RWPE1 (cell line): ENCODE data around the gene ANXA3.

ENCODE experiments used
- CTCF ChIA-PET: fragments of 350-600 bp; sonication (Branson Sonifier 250); formaldehyde crosslinking; extraction: SDS; loops from one replicate; lab custom pipeline; 2021; lab: Yijun Ruan, JAX
- POLR2A ChIA-PET: fragments of 400-600 bp; formaldehyde crosslinking; extraction: SDS; loops from one replicate; lab custom pipeline; 2020; ENCODE audit warnings: antibody characterized with exemption; ENCODE audit not compliant: low non-redundant PET; lab: Yijun Ruan, JAX
- DNase-seq: peaks from one replicate; pipeline ENCODE4 v3.0.0; 2012; ENCODE audit warnings: low spot score
- H3K27ac ChIP-seq: fragments of 450-650 bp; 2 replicates; pipeline ENCODE4 v1.5.1; 2017
- TF ChIP-seq, protein P1 (sequence below): fragments of 450-650 bp; conservative IDR thresholded peaks from 2 replicates; pipeline ENCODE4 v1.5.1; 2017; ENCODE audit warnings: low read depth, mild to moderate bottlenecking

Gene ANXA3

DNA sequence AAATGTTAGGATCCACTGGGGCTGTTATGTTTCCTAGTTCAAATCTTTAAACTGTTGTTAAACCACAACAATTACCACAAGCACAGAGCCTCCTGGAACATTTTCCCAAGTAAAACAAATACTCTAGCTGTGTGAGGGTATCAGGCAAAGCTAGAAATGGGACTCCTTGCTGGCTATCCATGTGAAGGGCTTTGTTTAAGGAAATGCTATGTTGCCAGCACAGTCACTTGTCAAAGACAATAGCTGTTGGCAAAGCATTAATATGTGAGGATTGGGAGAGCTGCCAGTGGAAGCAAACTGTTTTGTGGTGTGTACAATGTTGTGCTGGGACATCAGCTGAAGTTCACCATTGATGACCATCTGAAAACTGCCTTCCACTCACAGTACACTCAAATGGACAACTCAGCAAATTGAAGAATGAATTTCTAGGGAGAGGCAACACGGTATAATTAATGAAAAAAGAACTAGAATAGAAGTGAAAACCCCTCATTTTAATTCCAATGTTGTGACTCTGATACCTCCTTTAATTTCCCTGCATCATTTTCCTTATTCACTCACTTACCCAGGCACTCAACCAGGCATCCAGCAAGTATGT, 100.8 kb downstream of the ANXA3 start:
- TF ChIP-seq, protein P1, sequence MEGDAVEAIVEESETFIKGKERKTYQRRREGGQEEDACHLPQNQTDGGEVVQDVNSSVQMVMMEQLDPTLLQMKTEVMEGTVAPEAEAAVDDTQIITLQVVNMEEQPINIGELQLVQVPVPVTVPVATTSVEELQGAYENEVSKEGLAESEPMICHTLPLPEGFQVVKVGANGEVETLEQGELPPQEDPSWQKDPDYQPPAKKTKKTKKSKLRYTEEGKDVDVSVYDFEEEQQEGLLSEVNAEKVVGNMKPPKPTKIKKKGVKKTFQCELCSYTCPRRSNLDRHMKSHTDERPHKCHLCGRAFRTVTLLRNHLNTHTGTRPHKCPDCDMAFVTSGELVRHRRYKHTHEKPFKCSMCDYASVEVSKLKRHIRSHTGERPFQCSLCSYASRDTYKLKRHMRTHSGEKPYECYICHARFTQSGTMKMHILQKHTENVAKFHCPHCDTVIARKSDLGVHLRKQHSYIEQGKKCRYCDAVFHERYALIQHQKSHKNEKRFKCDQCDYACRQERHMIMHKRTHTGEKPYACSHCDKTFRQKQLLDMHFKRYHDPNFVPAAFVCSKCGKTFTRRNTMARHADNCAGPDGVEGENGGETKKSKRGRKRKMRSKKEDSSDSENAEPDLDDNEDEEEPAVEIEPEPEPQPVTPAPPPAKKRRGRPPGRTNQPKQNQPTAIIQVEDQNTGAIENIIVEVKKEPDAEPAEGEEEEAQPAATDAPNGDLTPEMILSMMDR, result no peak
- no peak for DNase-seq
- ChIA-PET POLR2A (no interaction called here), CTCF (interaction anchor here (0.6 to 0.7 kb wide), 3 partner anchors 14 to 1563 kb away, joined by 3 to 6 read pairs (median 4); no protein-coding TSS in a partner anchor)
- H3K27ac ChIP-seq, result no peak overlapping the region

DNA sequence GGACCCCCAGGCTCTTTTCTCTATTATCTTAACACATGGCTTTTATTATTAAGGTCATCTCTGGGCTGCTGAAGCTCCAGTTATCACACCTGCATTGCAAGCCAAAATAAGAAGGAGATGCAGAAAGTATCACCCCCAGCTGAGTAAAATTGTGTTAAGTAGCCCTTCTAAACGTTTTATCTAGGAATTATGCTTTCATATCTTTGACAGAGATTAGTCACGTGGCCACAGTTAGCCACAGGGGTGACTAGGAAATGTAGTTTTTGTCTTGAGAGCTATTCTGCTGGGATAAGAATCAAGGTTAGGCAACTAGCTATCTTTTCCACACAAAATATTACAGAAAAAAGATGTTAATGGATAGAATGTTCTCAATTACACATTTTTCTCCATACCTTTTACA, 102.1 kb downstream of the ANXA3 start:
- TF ChIP-seq, protein P1, result no peak
- CTCF ChIA-PET, result interaction anchor here (0.6 kb wide), 2 partner anchors 217 to 929 kb away, joined by 3 read pairs; no protein-coding TSS in a partner anchor

DNA sequence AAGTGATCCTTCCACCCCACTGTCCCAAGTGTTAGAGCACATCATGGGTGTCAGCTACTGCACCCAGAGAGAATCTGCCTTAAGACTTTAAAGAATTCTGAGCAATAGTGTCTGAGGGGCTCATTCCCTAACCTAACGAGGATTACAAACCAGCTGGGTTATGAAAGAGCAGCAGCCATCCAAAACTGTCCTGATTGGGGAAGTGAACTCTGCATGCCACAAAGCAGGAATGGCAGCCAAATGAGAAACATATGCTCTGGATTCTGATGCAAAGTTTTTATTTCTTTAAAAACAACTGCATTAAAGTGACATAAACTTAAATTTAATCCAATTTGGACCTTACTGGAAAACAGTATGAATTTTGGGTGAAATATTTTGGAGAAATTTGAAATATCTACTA, 103.2 kb downstream of the ANXA3 start:
- POLR2A ChIA-PET, result no interaction called here
- H3K27ac ChIP-seq, result no peak overlapping the region

More for the DNA sequence above, 102.1 kb downstream of the ANXA3 start:
- POLR2A ChIA-PET, result no interaction called here
- no peak for DNase-seq
- H3K27ac ChIP-seq, result no peak overlapping the region

DNA sequence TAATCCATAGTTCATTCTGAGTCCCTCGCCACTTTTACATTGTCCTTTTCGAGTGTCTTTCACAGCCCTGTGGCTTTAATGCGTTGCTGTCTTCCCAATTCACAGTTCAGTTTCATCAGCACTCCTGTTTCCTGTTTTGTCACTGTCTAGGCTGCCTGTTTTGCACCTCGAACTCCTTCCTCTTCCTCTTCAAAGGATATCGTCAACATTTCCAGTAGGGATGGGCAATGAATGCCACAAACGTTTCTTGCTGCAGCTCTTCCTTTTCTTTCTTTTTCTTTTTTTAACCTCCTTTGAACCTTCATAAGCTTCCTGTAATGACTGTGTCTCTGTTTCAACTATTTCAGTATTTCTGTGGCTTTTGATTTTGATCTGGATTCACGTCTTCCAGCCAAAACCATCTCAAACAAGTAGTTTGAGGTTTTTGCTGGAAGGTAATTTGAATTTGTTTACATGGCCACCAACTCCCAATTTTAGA, 105.4 kb downstream of the ANXA3 start:
- TF ChIP-seq, protein P1, result no peak
- H3K27ac ChIP-seq, result no peak overlapping the region
- POLR2A ChIA-PET, result no interaction called here
- CTCF ChIA-PET, result interaction anchor here (0.7 kb wide), 1 partner anchor 9 kb away, joined by 3 read pairs; no protein-coding TSS in a partner anchor
- no peak for DNase-seq

More for the DNA sequence above, 103.2 kb downstream of the ANXA3 start:
- DNase-seq, result no peak
- CTCF ChIA-PET, result no interaction called here
- TF ChIP-seq, protein P1, result no peak

DNA sequence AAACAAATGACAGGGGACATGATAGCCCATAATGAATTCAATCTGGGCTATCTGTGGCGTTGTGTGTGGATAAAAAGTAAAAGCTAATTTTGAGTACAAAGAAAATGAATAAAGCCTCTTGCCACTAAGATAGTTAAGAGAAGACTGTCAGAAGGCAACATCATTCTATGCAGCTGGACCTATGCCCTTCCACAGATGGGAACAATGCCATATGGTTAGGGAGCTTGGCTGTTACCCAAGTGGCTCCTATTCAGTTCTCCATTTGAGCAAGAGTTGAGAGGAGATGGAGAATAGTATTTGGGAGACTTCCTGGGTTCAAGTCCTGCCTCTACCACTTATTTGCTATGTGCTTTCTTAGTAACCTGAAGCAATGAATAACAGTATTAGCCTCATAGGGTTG, 107.7 kb downstream of the ANXA3 start:
- TF ChIP-seq, protein P1, result no peak
- no peak for DNase-seq
- POLR2A ChIA-PET, result no interaction called here
- CTCF ChIA-PET, result interaction anchor here (1.0 kb wide), 1 partner anchor 28 kb away, joined by 4 read pairs; no protein-coding TSS in a partner anchor
- no peak overlapping the region for H3K27ac ChIP-seq

DNA sequence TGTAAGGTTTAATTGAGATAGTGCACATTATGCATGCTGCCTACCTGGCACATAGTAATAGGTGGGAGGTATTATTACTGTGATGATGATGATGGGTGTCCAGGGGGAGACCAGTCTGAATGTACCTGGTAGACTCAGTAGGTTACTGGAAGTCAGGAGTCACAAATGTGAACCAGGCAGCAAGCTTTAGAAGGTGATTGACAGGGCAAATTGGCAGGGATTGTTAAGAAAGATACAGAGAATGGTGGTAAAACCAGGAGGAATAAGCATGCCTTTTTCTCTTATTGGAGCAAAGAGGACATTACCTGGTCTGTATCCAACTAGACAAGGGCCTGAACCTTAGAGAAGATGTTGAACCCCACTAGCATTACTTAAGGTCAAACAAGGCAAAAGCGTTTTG, 108.1 kb downstream of the ANXA3 start:
- TF ChIP-seq, protein P1, result no peak
- ChIA-PET CTCF (interaction anchor here (1.0 kb wide), 1 partner anchor 28 kb away, joined by 4 read pairs; no protein-coding TSS in a partner anchor), POLR2A (no interaction called here)
- no peak for DNase-seq
- no peak overlapping the region for H3K27ac ChIP-seq
